PFSK-1 (cell line): ENCODE measurements around the gene CHODL.

ENCODE experiments used
- FOXP2 ChIP-seq: optimal IDR thresholded peaks from 2 replicates; pipeline ENCODE3; 2011; ENCODE audit warnings: borderline replicate concordance, control low read depth, inconsistent platforms; ENCODE audit not compliant: insufficient read depth; ENCODE audit errors: extremely low read length, extremely low read depth
- POLR2AphosphoS5 ChIP-seq: IDR thresholded peaks from 2 replicates; pipeline ENCODE4 v1.6.1; 2012; ENCODE audit warnings: low read depth, mild to moderate bottlenecking, control low read depth, low read length, moderate library complexity
- REST ChIP-seq, 2 experiments: IDR thresholded peaks; 2 replicates each; pipeline versions ENCODE4 v1.6.1 to v1.8.0; 2011 to 2012; ENCODE audit warnings: low read depth in 2 of 2, low read length in 2 of 2, control low read depth in 1 of 2, inconsistent platforms in 1 of 2, mild to moderate bottlenecking in 1 of 2, moderate library complexity in 1 of 2; ENCODE audit not compliant: insufficient read depth in 1 of 2
- SIN3A ChIP-seq: IDR thresholded peaks from 2 replicates; pipeline ENCODE4 v1.6.1; 2012; ENCODE audit warnings: mild to moderate bottlenecking, low read length, moderate library complexity, borderline replicate concordance; ENCODE audit not compliant: insufficient read depth
- TAF1 ChIP-seq: IDR thresholded peaks from 2 replicates; pipeline ENCODE4 v1.6.1; 2012; ENCODE audit warnings: low read length, control low read depth, borderline replicate concordance; ENCODE audit not compliant: insufficient read depth

CHODL gene

GRCh38 chr21:18267496-18267895 is 22.9 kb downstream of the CHODL start:
- TF ChIP-seq TAF1 = no peak

GRCh38 chr21:18268906-18269305 is 24.3 kb downstream of the CHODL start:
- no peak for TF ChIP-seq FOXP2
- TF ChIP-seq TAF1 = no peak
- no peak for TF ChIP-seq REST (IDR thresholded peaks at IDR 0.05; ENCODE audit: insufficient read depth in 1 of 2, low read depth in 2 of 2, low read length in 2 of 2)
- no peak for TF ChIP-seq SIN3A
- TF ChIP-seq POLR2AphosphoS5 = no peak

- TF ChIP-seq SIN3A (no peak), FOXP2 (no peak), REST (IDR thresholded peaks at IDR 0.05; ENCODE audit: insufficient read depth in 1 of 2, low read depth in 2 of 2, low read length in 2 of 2) (no peak), TAF1 (no peak), POLR2AphosphoS5 (no peak)
Observed at GRCh38 chr21:18269856-18270255, 25.2 kb downstream of the CHODL start.

- TF ChIP-seq FOXP2 (no peak), POLR2AphosphoS5 (no peak), TAF1 (no peak), SIN3A (no peak), REST (IDR thresholded peaks at IDR 0.05; ENCODE audit: insufficient read depth in 1 of 2, low read depth in 2 of 2, low read length in 2 of 2) (no peak)
Observed at GRCh38 chr21:18273400-18273799, 28.8 kb downstream of the CHODL start.

GRCh38 chr21:18274370-18274769 is 29.7 kb downstream of the CHODL start:
- TF ChIP-seq REST (IDR thresholded peaks at IDR 0.05; ENCODE audit: insufficient read depth in 1 of 2, low read depth in 2 of 2, low read length in 2 of 2) (no peak), TAF1 (no peak), FOXP2 (no peak), SIN3A (no peak), POLR2AphosphoS5 (no peak)
